Stomach (tissue), 9 donors: Measurements from ENCODE around the gene SGSH. TPM values are rescaled to one million over a fixed set of nuclear protein-coding genes. Genes with fewer than 3 reads are reported as not detected.

Source experiments
- DNase-seq, 2 donors: peaks; one replicate each; pipeline versions ENCODE4 v3.0.0 to v3.0.0-alpha.2; 2013 to 2019
- H3K27ac ChIP-seq, 5 donors: fragments of 200-600 bp in 4 of 5; sonication (generic) in 4 of 5; one replicate each; pipeline ENCODE4 v1.5.1; 2013 to 2019; ENCODE audit warnings: mild to moderate bottlenecking in 1 of 5, moderate library complexity in 1 of 5
- H3K27me3 ChIP-seq, 3 donors: fragments of 200-600 bp; sonication (generic); one replicate each; pipeline ENCODE4 v1.5.1; 2017 to 2019; ENCODE audit warnings: mixed run types in 1 of 3
- H3K36me3 ChIP-seq, 4 donors: fragments of 200-600 bp; sonication (generic); 1 replicate in 3 of 4; 2 replicates in 1 of 4; pipeline ENCODE4 v1.5.1; 2016 to 2019
- H3K4me1 ChIP-seq, 4 donors: fragments of 200-600 bp; sonication (generic); one replicate each; pipeline ENCODE4 v1.5.1; 2016 to 2019
- H3K4me3 ChIP-seq, 4 donors: fragments of 200-600 bp; sonication (generic) in 3 of 4; one replicate each; pipeline ENCODE4 v1.5.1; 2016 to 2019; ENCODE audit warnings: mild to moderate bottlenecking in 1 of 4
- H3K9me3 ChIP-seq, 4 donors: fragments of 200-600 bp; sonication (generic); one replicate each; pipeline ENCODE4 v1.5.1; 2016 to 2019
- EP300 ChIP-seq: sonication (generic); formaldehyde crosslinking; IDR thresholded peaks from one replicate; pipeline ENCODE4 v1.6.1; 2017; ENCODE audit warnings: antibody characterized with exemption
- POLR2A ChIP-seq, 4 donors: fragments of 450-650 bp; IDR thresholded peaks; one replicate each; pipeline ENCODE4 v1.6.1; 2016; ENCODE audit warnings: antibody characterized with exemption in 4 of 4, control low read depth in 2 of 4, mild to moderate bottlenecking in 1 of 4, moderate library complexity in 1 of 4
- POLR2AphosphoS5 ChIP-seq, 3 donors: sonication (generic); formaldehyde crosslinking; IDR thresholded peaks; one replicate each; pipeline ENCODE4 v1.6.1; 2016; ENCODE audit warnings: antibody characterized with exemption in 3 of 3
- WGBS, 5 donors: extraction: QIAGEN DNeasy Blood & Tissue Kit in 3 of 5; methylation state at CpG; one replicate each; pipeline versions ENCODE4 v1.1.5 to v1.1.7; 2013 to 2018; 5-methylcytosine and 5-hydroxymethylcytosine counted together
- intact Hi-C: fragments of 100-400 bp; cut with DNase I; formaldehyde crosslinking; loops from one replicate; pipeline ENCODE4 v1.15.1; 2023; ENCODE audit warnings: low total_unique reads
- polyA plus RNA-seq, 3 donors: library from polyadenylated mRNA; stranded (reverse); fragments of 200-250 nt; gene quantifications; one replicate each; pipeline ENCODE4 v1.2.3, GENCODE V29; 2013
- total RNA-seq, 5 donors: library from RNA; depleted of rRNA; stranded (reverse); fragments of >200 nt; gene quantifications; one replicate each; pipeline versions ENCODE4 v1.1.0 to v1.2.3, GENCODE V29; 2014 to 2016
- TF ChIP-seq, protein P1 (sequence below), 7 experiments: fragments of 450-650 bp in 4 of 7; fragments of 200-600 bp in 3 of 7; sonication (generic) in 3 of 7; IDR thresholded peaks; one replicate each; pipeline ENCODE4 v1.5.1; 2016 to 2019; ENCODE audit warnings: antibody characterized with exemption in 7 of 7, control low read depth in 2 of 7, mild to moderate bottlenecking in 1 of 7
- donor health status: healthy with polysubstance abuse.
- donor health status: Bipolar disorder and iron deficiency.
- donor health status: healthy.

Gene SGSH
- total and polyA plus RNA-seq, 8 donors, result 15.7 to 307 (median 41.5) TPM

GRCh38 chr17:80160536-80160935 lies 59.6 kb downstream of the SGSH start:
- no peaks in the 10 kb centered on the region for H3K4me1 ChIP-seq
- no peak for DNase-seq
- no peak overlapping the region for H3K4me3 ChIP-seq
- TF ChIP-seq, protein P1, sequence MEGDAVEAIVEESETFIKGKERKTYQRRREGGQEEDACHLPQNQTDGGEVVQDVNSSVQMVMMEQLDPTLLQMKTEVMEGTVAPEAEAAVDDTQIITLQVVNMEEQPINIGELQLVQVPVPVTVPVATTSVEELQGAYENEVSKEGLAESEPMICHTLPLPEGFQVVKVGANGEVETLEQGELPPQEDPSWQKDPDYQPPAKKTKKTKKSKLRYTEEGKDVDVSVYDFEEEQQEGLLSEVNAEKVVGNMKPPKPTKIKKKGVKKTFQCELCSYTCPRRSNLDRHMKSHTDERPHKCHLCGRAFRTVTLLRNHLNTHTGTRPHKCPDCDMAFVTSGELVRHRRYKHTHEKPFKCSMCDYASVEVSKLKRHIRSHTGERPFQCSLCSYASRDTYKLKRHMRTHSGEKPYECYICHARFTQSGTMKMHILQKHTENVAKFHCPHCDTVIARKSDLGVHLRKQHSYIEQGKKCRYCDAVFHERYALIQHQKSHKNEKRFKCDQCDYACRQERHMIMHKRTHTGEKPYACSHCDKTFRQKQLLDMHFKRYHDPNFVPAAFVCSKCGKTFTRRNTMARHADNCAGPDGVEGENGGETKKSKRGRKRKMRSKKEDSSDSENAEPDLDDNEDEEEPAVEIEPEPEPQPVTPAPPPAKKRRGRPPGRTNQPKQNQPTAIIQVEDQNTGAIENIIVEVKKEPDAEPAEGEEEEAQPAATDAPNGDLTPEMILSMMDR (IDR thresholded peaks at IDR 0.05), result no peak
- TF ChIP-seq POLR2AphosphoS5 (IDR thresholded peaks at IDR 0.05) (no peak), POLR2A (IDR thresholded peaks at IDR 0.05) (no peak), EP300 (no peak)
- H3K9me3 ChIP-seq, result peaks cover 0 to 8% (median 3%) of the 10 kb centered on the region in 4 donors
- H3K27ac ChIP-seq, result no peak overlapping the region
- no peaks in the 10 kb centered on the region for H3K36me3 ChIP-seq
- intact Hi-C loops, result no loop called here
- WGBS, 5 donors, result 13 to 37% (median 20%) methylated on average over 3 of the region's 3 CpGs
- H3K27me3 ChIP-seq, result peaks cover 0 to 14% (median 0%) of the 10 kb centered on the region in 3 donors

Other genes starting within 250 kb of the SGSH start
- gene TBC1D16, start 184.5 kb downstream of the SGSH start, total RNA-seq, result 10 to 100 TPM; 12.7 to 22.2 (median 21.0) TPM
- 10 to 100 TPM in 1 of 3 donors, 1 to 10 TPM in 2; 3.0 to 17.1 (median 6.6) TPM for gene TBC1D16, start 184.5 kb downstream of the SGSH start, polyA plus RNA-seq
- gene CCDC40, start 183.7 kb downstream of the SGSH start, total RNA-seq, result 10 to 100 TPM in 2 of 5 donors, 1 to 10 TPM in 3; 3.5 to 56.2 (median 5.8) TPM
- 1 to 10 TPM in 2 of 3 donors, under 1 TPM in 1; 0.61 to 2.2 (median 1.6) TPM for gene CCDC40, start 183.7 kb downstream of the SGSH start, polyA plus RNA-seq
- gene GAA, start 118.8 kb downstream of the SGSH start, total RNA-seq, result 10 to 100 TPM; 15.2 to 63.4 (median 27.2) TPM
- 10 to 100 TPM in 2 of 3 donors, 1 to 10 TPM in 1; 9.6 to 22.2 (median 21.4) TPM for gene GAA, start 118.8 kb downstream of the SGSH start, polyA plus RNA-seq
- gene EIF4A3, start 73.2 kb downstream of the SGSH start, total RNA-seq, result 10 to 100 TPM; 17.5 to 78.2 (median 49.7) TPM
- 10 to 100 TPM; 47.3 to 61.0 (median 48.7) TPM for gene EIF4A3, start 73.2 kb downstream of the SGSH start, polyA plus RNA-seq
- 1 to 10 TPM in 2 of 5 donors, not detected in 3; 2.7 to 3.9 TPM for gene CARD14, start 50.3 kb downstream of the SGSH start, total RNA-seq
- gene CARD14, start 50.3 kb downstream of the SGSH start, polyA plus RNA-seq, result 10 to 100 TPM in 1 of 3 donors, under 1 TPM in 1, not detected in 1; 0.12 to 10.5 TPM
- 10 to 100 TPM in 3 of 5 donors, 1 to 10 TPM in 2; 2.3 to 93.3 (median 10.1) TPM for gene SLC26A11, start 94 bp upstream of the SGSH start, total RNA-seq
- gene SLC26A11, start 94 bp upstream of the SGSH start, polyA plus RNA-seq, result 1 to 10 TPM; 2.6 to 8.7 (median 3.0) TPM
- 100 to 1,000 TPM in 4 of 5 donors, 10 to 100 TPM in 1; 84.8 to 358 (median 208) TPM for gene RNF213, start 40.5 kb upstream of the SGSH start, total RNA-seq
- gene RNF213, start 40.5 kb upstream of the SGSH start, polyA plus RNA-seq, result 10 to 100 TPM; 12.3 to 29.6 (median 12.4) TPM
- gene ENDOV, start 194.8 kb upstream of the SGSH start, total RNA-seq, result 100 to 1,000 TPM in 1 of 5 donors, 10 to 100 TPM in 2, 1 to 10 TPM in 2; 2.3 to 122 (median 13.0) TPM
- gene ENDOV, start 194.8 kb upstream of the SGSH start, polyA plus RNA-seq, result 10 to 100 TPM; 11.4 to 17.4 (median 13.4) TPM